GM12878 (cell line): ENCODE data around the gene ATP2A1. TPM values are rescaled to one million over a fixed set of nuclear protein-coding genes. Genes with fewer than 3 reads are reported as not detected.

Source experiments
- ATF2 ChIP-seq: IDR thresholded peaks from 2 replicates; pipeline ENCODE4 v1.6.1; 2012; ENCODE audit warnings: low read length, inconsistent platforms
- ATF7 ChIP-seq: fragments of 450-650 bp; IDR thresholded peaks from 2 replicates; pipeline ENCODE4 v1.6.1; 2016; ENCODE audit warnings: low read depth, mild to moderate bottlenecking
- BACH1 ChIP-seq: fragments of 450-650 bp; IDR thresholded peaks from 2 replicates; pipeline ENCODE4 v1.6.1; 2017; ENCODE audit warnings: mild to moderate bottlenecking, borderline replicate concordance
- CEBPZ ChIP-seq: fragments of 150-350 bp; IDR thresholded peaks from 2 replicates; pipeline ENCODE4 v1.6.1; 2016; ENCODE audit warnings: low read depth, low read length
- ETV6 ChIP-seq, 2 experiments: fragments of 450-650 bp in 1 of 2; IDR thresholded peaks in 1 of 2; conservative IDR thresholded peaks in 1 of 2; 2 replicates each; pipeline ENCODE4 v1.6.1; 2014; ENCODE audit warnings: antibody characterized with exemption in 1 of 2, borderline replicate concordance in 1 of 2, low read depth in 1 of 2, mild to moderate bottlenecking in 1 of 2, moderate library complexity in 1 of 2
- JUNB ChIP-seq: IDR thresholded peaks from 2 replicates; pipeline ENCODE4 v1.6.1; 2016; ENCODE audit warnings: antibody characterized with exemption, mild to moderate bottlenecking
- KDM1A ChIP-seq: fragments of 200-600 bp; sonication (generic); IDR thresholded peaks from 2 replicates; pipeline ENCODE4 v1.6.1; 2016; ENCODE audit warnings: borderline replicate concordance
- MTA3 ChIP-seq: IDR thresholded peaks from 2 replicates; pipeline ENCODE4 v1.6.1; 2012; ENCODE audit warnings: low read length, inconsistent platforms, borderline replicate concordance
- NBN ChIP-seq: fragments of 450-650 bp; IDR thresholded peaks from 2 replicates; pipeline ENCODE4 v1.6.1; 2016
- NFXL1 ChIP-seq: fragments of 450-650 bp; IDR thresholded peaks from 2 replicates; pipeline ENCODE4 v1.6.1; 2017; ENCODE audit warnings: antibody characterized with exemption, mild to moderate bottlenecking, borderline replicate concordance
- PML ChIP-seq: IDR thresholded peaks from 2 replicates; pipeline ENCODE4 v1.6.1; 2012; ENCODE audit warnings: low read length, inconsistent platforms
- POU2F2 ChIP-seq: IDR thresholded peaks from 3 replicates; pipeline ENCODE4 v1.6.1; 2011; ENCODE audit warnings: low read depth, mild to moderate bottlenecking, low read length, borderline replicate concordance
- RAD21 ChIP-seq: IDR thresholded peaks from 2 replicates; pipeline ENCODE4 v1.6.1; 2011; ENCODE audit warnings: mild to moderate bottlenecking, low read depth, low read length, moderate library complexity; ENCODE audit not compliant: insufficient read depth
- SP1 ChIP-seq: IDR thresholded peaks from one replicate; pipeline ENCODE4 v1.6.1; 2011; ENCODE audit warnings: low read depth, low read length
- STAT1 ChIP-seq: fragments of 450-650 bp; conservative IDR thresholded peaks from 2 replicates; pipeline ENCODE4 v1.6.1; 2014; ENCODE audit warnings: antibody characterized with exemption, mild to moderate bottlenecking
- SUZ12 ChIP-seq: fragments of 200-600 bp; sonication (generic); IDR thresholded peaks from one replicate; pipeline ENCODE4 v1.6.1; 2018; ENCODE audit warnings: antibody characterized with exemption, mild to moderate bottlenecking; ENCODE audit not compliant: unreplicated experiment
- TARDBP ChIP-seq: IDR thresholded peaks from 2 replicates; pipeline ENCODE4 v1.6.1; 2016; ENCODE audit warnings: borderline replicate concordance
- USF1 ChIP-seq: IDR thresholded peaks from 2 replicates; pipeline ENCODE4 v1.6.1; 2011; ENCODE audit warnings: borderline replicate concordance, low read depth, mild to moderate bottlenecking, moderate library complexity, mixed read lengths, low read length; ENCODE audit not compliant: insufficient read depth; ENCODE audit errors: extremely low read length
- WRNIP1 ChIP-seq: IDR thresholded peaks from 2 replicates; pipeline ENCODE4 v1.6.1; 2011; ENCODE audit warnings: low read depth, low read length, improper control_type of control experiment, borderline replicate concordance
- ZNF274 ChIP-seq: IDR thresholded peaks from one replicate; pipeline ENCODE4 v1.8.0; 2011; ENCODE audit not compliant: insufficient read length, insufficient read depth
- ZSCAN29 ChIP-seq: fragments of 450-650 bp; IDR thresholded peaks from 2 replicates; pipeline ENCODE4 v1.6.1; 2017; ENCODE audit warnings: mild to moderate bottlenecking, moderate library complexity
- polyA plus RNA-seq, 11 experiments: library from polyadenylated mRNA; depleted of rRNA in 4 of 11; unstranded in 6 of 11; stranded (reverse) in 5 of 11; fragments of >200 nt; fragmentation: Nextera tagmentation in 4 of 11; fragmentation: Illumina TruSeq in 1 of 11; extraction: Ambion mirVana in 4 of 11; extraction: Trizol in 1 of 11; gene quantifications; 1 replicate in 1 of 11; 2 replicates in 10 of 11; pipeline versions ENCODE4 v1.2.1 to v1.2.3, GENCODE V29; 2011 to 2016; ENCODE audit warnings: inconsistent platforms in 2 of 11, missing spikeins in 2 of 11, low read depth in 1 of 11
- total RNA-seq, 4 experiments: library from RNA; depleted of rRNA in 3 of 4; stranded (reverse); fragments of >200 nt in 3 of 4; fragmentation: Illumina TruSeq in 1 of 4; extraction: Trizol in 1 of 4; gene quantifications; 2 replicates each; pipeline versions ENCODE4 v1.2.1 to v1.2.3, GENCODE V29; 2013 to 2021
- TF ChIP-seq, protein P1 (sequence below): fragments of 150-350 bp; IDR thresholded peaks from 2 replicates; pipeline ENCODE4 v1.6.1; 2014; ENCODE audit warnings: mild to moderate bottlenecking, low read depth, low read length

ATP2A1 gene
- total and polyA plus RNA-seq, 10 of the 15 experiments (the other 5 are each of a cell fraction or from before 2014, with no cell fraction given), result 0.13 to 1.7 (median 0.88) TPM

DNA sequence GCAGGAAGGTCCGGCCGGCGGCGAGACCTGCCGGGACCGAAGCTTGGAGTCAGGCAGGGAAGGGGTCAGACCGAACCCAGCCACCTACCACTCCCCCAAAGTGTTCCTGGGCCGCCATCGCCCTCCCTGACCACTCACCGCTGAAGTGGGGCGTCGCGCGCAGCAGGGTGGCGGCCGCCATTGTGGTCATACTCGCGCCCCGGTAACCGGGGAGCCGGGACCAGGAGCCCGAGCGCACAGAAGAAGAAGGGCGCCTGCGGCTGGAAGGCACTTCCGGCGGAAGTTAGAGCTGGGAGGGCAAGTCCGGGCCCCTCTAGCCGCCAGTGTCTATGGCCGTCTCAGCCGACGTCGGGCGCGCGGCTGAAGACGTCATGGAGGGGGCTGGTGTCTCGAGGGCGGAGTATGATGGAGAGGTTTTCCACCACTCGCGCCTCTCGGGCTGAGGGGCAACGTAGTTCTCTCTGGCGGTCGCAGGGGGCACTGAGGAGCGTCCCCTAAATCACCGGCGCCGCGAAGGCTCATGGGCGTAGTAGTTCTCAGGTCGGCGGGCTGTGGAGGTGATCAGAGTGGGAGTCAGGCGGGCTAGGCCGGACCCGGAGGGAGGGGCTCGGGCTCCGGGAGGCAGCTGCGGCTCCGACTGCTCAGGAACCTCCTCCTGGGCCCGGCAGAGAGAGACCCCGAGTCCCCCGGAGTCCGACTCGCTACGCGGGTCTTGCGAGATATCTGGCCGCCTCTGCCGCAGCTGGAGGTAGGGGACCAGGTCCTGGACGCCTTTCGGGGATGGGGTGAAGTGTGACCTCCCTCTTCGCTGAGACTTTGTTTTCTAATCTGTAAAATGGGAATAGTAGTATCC lies 32.0 kb upstream of the ATP2A1 start, which contains the start of gene TUFM (continued):
- TF ChIP-seq POU2F2 (no peak; the same call in 2 of the 3 replicates), ATF7 (peak; percentile 95), MTA3 (no peak), CEBPZ (no peak), TARDBP (peak; percentile 94), USF1 (no peak), JUNB (no peak), PML (peak; percentile 91), ZNF274 (no peak), ETV6 (conservative IDR thresholded peaks at IDR 0.05 in 1 of 2, IDR thresholded peaks at IDR 0.05 in 1 of 2; ENCODE audit: borderline replicate concordance in 1 of 2, low read depth in 1 of 2) (peak in 1 of 2 experiments; percentile 42; a peak in 1 of 4 replicates), STAT1 (0 out of 2 replicates have a peak, but pooled peaks have one; percentile 29), NFXL1 (no peak), ATF2 (no peak; the same call in 1 of the 2 replicates), WRNIP1 (no peak), NBN (peak; percentile 98), SP1 (peak; percentile 76), RAD21 (0 out of 2 replicates have a peak, but pooled peaks have one; percentile 30), BACH1 (no peak), ZSCAN29 (no peak), SUZ12 (no peak), KDM1A (no peak)
- TF ChIP-seq, protein P1, sequence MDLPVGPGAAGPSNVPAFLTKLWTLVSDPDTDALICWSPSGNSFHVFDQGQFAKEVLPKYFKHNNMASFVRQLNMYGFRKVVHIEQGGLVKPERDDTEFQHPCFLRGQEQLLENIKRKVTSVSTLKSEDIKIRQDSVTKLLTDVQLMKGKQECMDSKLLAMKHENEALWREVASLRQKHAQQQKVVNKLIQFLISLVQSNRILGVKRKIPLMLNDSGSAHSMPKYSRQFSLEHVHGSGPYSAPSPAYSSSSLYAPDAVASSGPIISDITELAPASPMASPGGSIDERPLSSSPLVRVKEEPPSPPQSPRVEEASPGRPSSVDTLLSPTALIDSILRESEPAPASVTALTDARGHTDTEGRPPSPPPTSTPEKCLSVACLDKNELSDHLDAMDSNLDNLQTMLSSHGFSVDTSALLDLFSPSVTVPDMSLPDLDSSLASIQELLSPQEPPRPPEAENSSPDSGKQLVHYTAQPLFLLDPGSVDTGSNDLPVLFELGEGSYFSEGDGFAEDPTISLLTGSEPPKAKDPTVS, result peak; percentile 73; the same call in 1 of the 2 replicates
